Adipocyte (in vitro differentiated cells): ENCODE measurements around the gene MMP19.
"Not testable (repeated sequence)": the region's sequence is repeated elsewhere in the genome, so short reads cannot be mapped to it uniquely, and the experiment has no call there.

ENCODE experiments used
- DNase-seq: peaks from one replicate; pipeline ENCODE4 v3.0.0-alpha.2; 2015; ENCODE audit warnings: low read depth
- H3K27me3 ChIP-seq: replicated peaks from 2 replicates; pipeline ENCODE4 v1.7.0; 2013; ENCODE audit warnings: mild to moderate bottlenecking, low read length, moderate library complexity; ENCODE audit not compliant: control insufficient read depth, insufficient read depth
- H3K36me3 ChIP-seq: 2 replicates; pipeline ENCODE4 v1.7.0; 2013; ENCODE audit warnings: low read length, mild to moderate bottlenecking, moderate library complexity; ENCODE audit not compliant: control insufficient read depth, insufficient read depth, severe bottlenecking
- H3K4me1 ChIP-seq: 2 replicates; pipeline ENCODE4 v1.7.0; 2013; ENCODE audit warnings: mild to moderate bottlenecking, low read length, moderate library complexity; ENCODE audit not compliant: control insufficient read depth, insufficient read depth
- H3K4me3 ChIP-seq: 2 replicates; pipeline ENCODE4 v1.7.0; 2013; ENCODE audit warnings: mild to moderate bottlenecking, low read length, moderate library complexity
- H3K9ac ChIP-seq: 2 replicates; pipeline ENCODE4 v1.7.0; 2013; ENCODE audit warnings: mild to moderate bottlenecking, low read length, moderate library complexity
- H3K9me3 ChIP-seq: 2 replicates; pipeline ENCODE4 v1.7.0; 2013; ENCODE audit warnings: mild to moderate bottlenecking, low read length, moderate library complexity; ENCODE audit not compliant: control insufficient read depth

MMP19 gene

DNA sequence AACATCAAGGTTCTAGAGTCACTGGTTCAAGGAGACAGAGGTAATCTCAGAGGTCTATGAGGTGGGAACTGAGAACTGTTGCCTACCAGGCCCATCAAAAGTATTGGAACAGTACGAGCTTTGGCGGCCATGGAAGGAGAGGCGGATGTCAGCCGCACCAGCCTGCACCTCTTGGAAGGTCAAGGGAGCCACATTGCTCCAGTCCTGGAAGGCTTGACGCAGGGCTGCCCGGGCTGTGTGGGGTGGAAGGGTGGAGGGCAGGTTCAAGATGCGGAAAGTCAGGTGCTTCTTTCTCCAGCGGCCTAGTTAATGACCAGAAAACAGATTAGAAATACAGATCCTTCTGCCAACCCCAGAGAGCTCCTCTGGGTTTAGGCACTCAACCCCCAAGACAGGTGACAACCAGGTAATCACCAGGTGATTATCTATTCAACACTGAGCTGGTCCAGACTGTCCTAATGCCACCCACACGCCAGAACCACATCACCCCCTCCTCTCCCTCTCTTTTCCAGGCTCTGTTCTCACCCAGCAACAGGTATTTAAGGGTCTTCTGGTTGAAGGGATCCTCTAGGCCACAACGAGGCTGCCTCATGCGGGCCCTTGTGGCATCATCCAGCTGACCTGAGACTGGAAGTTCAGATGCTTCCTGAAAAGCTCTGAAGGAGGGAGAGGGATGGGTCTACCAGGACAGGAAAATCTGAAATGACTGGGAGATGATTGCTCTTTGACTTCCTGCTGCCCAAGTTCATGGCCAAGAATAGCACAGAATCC lies 2.0 kb downstream of the MMP19 start:
- Histone ChIP-seq H3K4me3 (peak overlapping the region; percentile 89), H3K4me1 (peaks cover 49% of the 10 kb centered on the region), H3K27me3 (no peaks in the 10 kb centered on the region), H3K9ac (no peak overlapping the region), H3K9me3 (no peaks in the 10 kb centered on the region), H3K36me3 (peaks cover 48% of the 10 kb centered on the region)
- DNase-seq, result no peak

DNA sequence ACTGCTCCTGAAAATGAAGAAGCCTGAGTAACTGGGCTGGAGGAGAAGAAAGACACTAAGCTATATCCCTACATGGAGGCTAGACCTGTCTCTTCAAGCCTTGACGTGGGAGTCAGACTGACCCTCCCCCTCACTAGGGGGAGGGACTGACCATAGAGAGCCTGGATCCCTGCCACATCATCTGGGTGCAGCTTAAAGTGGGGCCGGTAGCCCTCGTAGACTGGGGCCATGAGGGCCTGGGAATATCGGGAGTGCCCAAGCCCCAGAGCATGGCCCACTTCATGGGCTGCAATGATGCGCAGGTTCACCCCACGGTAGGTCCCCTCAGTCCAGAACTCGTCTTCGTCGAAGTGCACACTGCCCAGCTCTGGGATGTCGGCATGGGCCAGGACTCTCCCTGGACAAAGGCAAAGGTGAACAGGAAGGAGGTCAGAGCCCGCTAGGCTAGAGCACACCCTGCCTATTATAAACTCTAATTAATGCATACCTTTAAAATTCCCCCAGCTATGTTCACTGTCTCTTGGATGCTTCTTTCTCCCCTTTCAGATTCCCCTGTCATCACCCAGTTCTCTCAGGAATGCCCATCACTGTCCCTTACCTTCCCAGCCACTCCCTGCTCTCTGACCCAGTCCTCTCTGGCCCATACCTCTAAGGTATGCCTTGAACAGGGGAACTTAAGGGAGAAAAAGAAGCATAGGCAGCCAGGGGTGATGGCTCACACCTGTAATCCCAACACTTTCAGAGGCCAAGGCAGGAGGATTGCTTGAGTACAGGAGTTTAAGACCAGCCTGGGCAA lies 3.2 kb downstream of the MMP19 start:
- Histone ChIP-seq H3K9me3 (no peaks in the 10 kb centered on the region), H3K27me3 (no peaks in the 10 kb centered on the region), H3K4me3 (no peak overlapping the region), H3K4me1 (peaks cover 40% of the 10 kb centered on the region), H3K36me3 (peaks cover 53% of the 10 kb centered on the region), H3K9ac (no peak overlapping the region)
- DNase-seq, result no peak

DNA sequence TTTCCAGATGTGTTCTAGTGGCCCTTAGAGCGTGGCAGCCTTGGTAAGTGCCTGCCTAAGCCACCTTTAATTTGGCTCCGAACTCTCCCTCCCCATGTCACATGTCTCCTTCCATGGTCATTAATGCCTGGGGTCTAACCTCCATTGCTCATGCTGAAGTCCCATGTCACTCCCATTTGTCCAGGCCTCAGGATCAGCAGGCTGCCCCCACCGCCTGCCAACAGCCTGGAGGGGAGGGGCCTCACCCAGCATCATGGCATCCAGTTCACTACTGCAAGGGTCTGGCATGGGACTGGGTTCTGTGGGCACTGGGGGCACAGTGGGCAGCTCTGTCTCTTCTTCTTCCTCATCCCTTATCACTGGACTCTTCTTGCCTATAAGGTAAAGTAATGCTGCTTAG lies 4.4 kb downstream of the MMP19 start:
- Histone ChIP-seq H3K4me3 (no peak overlapping the region), H3K4me1 (peaks cover 34% of the 10 kb centered on the region), H3K9me3 (no peaks in the 10 kb centered on the region), H3K36me3 (peaks cover 53% of the 10 kb centered on the region), H3K9ac (no peak overlapping the region), H3K27me3 (no peaks in the 10 kb centered on the region)
- no peak for DNase-seq

DNA sequence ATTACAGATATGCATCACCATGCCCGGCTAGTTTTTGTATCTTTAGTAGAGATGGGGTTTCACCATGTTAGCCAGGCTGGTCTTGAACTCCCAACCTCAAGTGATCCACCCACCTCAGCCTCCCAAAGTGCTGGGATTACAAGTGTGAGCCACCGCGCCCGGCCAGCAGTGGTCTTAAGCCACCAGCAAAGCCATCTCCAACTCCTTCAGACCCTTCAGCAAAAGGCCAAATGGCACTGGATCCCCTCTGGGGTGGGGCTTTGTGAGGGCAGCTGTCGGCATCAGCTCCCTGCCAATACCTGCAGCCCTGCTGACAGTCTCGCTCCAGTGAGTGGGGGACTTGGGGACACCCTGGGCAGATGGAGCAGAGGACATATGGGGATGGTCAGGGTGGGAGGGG lies 8.3 kb downstream of the MMP19 start:
- Histone ChIP-seq H3K4me1 (peaks cover 25% of the 10 kb centered on the region), H3K36me3 (peaks cover 37% of the 10 kb centered on the region)
- not testable (repeated sequence) for H3K9ac ChIP-seq, H3K9me3 ChIP-seq, H3K4me3 ChIP-seq, H3K27me3 ChIP-seq, DNase-seq

DNA sequence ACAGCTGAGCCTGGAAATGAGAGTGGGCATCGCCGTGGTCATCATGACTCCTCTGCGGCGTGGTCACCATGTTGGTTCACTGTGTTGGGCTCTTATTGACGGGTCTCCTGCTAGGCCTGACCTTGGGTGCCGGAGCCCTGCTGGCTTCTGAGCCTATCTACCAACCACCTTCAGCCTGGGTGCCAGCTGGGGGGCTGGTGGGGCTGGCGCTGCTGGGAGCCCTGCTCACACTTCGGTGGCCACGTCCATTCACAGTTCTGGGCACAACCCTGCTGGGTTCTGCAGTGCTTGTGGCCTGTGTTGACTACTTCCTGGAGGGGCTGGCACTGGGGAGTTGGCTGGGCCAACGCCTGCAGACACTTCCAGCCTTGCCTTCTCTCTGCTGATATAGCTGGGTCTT lies 9.7 kb downstream of the MMP19 start:
- Histone ChIP-seq H3K4me3 (no peak overlapping the region), H3K4me1 (peaks cover 32% of the 10 kb centered on the region), H3K27me3 (no peaks in the 10 kb centered on the region), H3K9ac (no peak overlapping the region), H3K36me3 (peaks cover 27% of the 10 kb centered on the region), H3K9me3 (no peaks in the 10 kb centered on the region)
- no peak for DNase-seq

DNA sequence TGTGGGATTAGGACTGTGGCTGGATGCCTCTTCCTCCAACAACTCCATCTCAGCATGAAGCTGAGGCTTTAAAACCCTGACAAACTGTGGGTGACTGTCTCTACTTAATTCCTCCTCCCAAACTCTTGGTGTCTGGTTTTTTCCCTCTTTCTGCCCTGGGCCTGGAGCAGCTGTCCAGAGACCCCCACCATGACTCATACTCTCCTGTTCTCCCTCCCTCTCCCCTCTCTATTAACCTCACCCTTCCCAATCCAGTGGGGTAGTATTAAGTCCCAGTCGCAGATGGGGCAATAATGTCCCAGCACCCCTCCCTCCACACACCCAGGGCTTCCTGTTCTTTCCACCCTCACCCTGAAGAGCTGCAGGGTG lies 11.3 kb downstream of the MMP19 start:
- Histone ChIP-seq H3K4me1 (peaks cover 38% of the 10 kb centered on the region), H3K36me3 (peaks cover 14% of the 10 kb centered on the region), H3K4me3 (peak overlapping the region; percentile 99), H3K9me3 (no peaks in the 10 kb centered on the region), H3K27me3 (no peaks in the 10 kb centered on the region), H3K9ac (peak overlapping the region; percentile 96)
- DNase-seq, result no peak

DNA sequence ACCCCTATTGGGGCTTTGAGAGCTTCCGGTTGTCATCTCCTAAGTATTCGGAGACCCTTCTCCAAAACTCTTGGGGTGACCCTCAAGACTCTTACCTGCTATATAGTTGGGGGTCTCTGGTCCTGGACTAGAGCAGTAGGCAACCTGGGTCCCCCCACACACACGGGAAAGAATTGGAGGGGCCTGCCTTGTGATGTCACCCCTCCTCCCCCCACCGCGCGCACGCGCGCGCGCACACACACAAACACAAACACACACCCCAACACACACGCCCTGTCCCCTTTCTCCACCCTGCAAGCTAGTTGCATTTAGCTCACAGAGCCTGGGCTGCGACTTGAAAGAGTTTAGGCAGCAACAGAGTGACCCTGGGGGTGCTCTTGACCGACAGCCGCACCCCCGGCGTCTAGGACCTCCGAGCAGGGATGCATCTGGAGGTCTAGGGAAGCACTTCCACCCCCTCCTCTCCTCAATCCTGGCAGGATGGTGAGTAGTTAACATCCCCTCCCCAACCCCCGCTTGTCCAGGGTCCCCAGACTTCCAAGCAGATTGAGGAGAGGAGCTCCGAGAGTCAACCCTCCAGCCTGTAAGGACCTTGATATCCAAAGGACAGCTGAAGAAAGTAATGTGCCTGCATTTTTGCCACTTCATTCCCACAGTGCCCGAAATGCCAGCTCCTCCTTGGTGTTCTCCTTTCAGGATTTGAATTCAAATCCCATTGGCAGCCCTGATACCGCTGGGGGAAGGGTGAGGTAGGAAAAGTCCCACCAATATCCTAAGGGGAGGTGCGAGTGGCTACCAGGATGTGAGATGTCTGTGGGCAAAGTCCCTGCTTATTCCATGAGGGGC lies 11.9 kb downstream of the MMP19 start:
- H3K4me3 ChIP-seq, result peak overlapping the region; percentile 99
- peaks cover 9% of the 10 kb centered on the region for H3K36me3 ChIP-seq
- H3K9me3 ChIP-seq, result no peaks in the 10 kb centered on the region
- H3K27me3 ChIP-seq, result no peaks in the 10 kb centered on the region
- H3K4me1 ChIP-seq, result peaks cover 41% of the 10 kb centered on the region
- peak overlapping the region; percentile 96 for H3K9ac ChIP-seq
- peak; percentile 79 for DNase-seq

- Histone ChIP-seq H3K4me3 (peak overlapping the region; percentile 99), H3K9ac (peak overlapping the region; percentile 96), H3K36me3 (peaks cover 6% of the 10 kb centered on the region), H3K27me3 (no peaks in the 10 kb centered on the region), H3K4me1 (peaks cover 41% of the 10 kb centered on the region), H3K9me3 (no peaks in the 10 kb centered on the region)
- DNase-seq, result peak; percentile 51
Observed at GRCh38 chr12:55829967-55830600, 12.7 kb downstream of the MMP19 start.

- H3K4me1 ChIP-seq, result peaks cover 41% of the 10 kb centered on the region
- no peaks in the 10 kb centered on the region for H3K27me3 ChIP-seq
- peak overlapping the region; percentile 99 for H3K4me3 ChIP-seq
- H3K36me3 ChIP-seq, result peaks cover 3% of the 10 kb centered on the region
- H3K9ac ChIP-seq, result peak overlapping the region; percentile 85
- H3K9me3 ChIP-seq, result no peaks in the 10 kb centered on the region
- DNase-seq, result no peak
Observed at GRCh38 chr12:55828357-55828756, 14.4 kb downstream of the MMP19 start.

- DNase-seq, result no peak
- H3K36me3 ChIP-seq, result peaks cover 8% of the 10 kb centered on the region
- no peak overlapping the region for H3K9ac ChIP-seq
Observed at GRCh38 chr12:55827806-55828205, 14.9 kb downstream of the MMP19 start.

More at GRCh38 chr12:55827806-55828205, 14.9 kb downstream of the MMP19 start:
- Histone ChIP-seq H3K9me3 (no peaks in the 10 kb centered on the region), H3K4me1 (peaks cover 40% of the 10 kb centered on the region), H3K4me3 (peak overlapping the region; percentile 32), H3K27me3 (no peaks in the 10 kb centered on the region)
